Neural crest cell (in vitro differentiated cells): ENCODE data around the gene PIK3R5. TPM values are rescaled to one million over a fixed set of nuclear protein-coding genes. Genes with fewer than 3 reads are reported as not detected.

Experiments used
- DNase-seq: peaks from one replicate; pipeline ENCODE4 v3.0.0; 2021; ENCODE audit warnings: low read depth, mixed read lengths, low spot score
- H3K27ac Mint-ChIP-seq: one replicate; pipeline ENCODE4 v1.8.0; 2021; ENCODE audit warnings: mild to moderate bottlenecking, mixed read lengths; ENCODE audit not compliant: unreplicated experiment
- H3K27me3 Mint-ChIP-seq: 2 replicates; pipeline ENCODE4 v1.8.0; 2021; ENCODE audit warnings: low read depth, mild to moderate bottlenecking, mixed read lengths
- H3K36me3 Mint-ChIP-seq: 2 replicates; pipeline ENCODE4 v1.8.0; 2021; ENCODE audit warnings: low read depth, mild to moderate bottlenecking, mixed read lengths
- H3K4me1 Mint-ChIP-seq: 2 replicates; pipeline ENCODE4 v1.8.0; 2021; ENCODE audit warnings: mixed read lengths
- H3K4me3 Mint-ChIP-seq: one replicate; pipeline ENCODE4 v1.8.0; 2021; ENCODE audit warnings: mild to moderate bottlenecking, mixed read lengths
- H3K9me3 Mint-ChIP-seq: 2 replicates; pipeline ENCODE4 v1.8.0; 2021; ENCODE audit warnings: mixed read lengths
- total RNA-seq: library from RNA; stranded (reverse); gene quantifications from 2 replicates; pipeline ENCODE4 v1.2.1, GENCODE V29; 2021
- TF ChIP-seq, protein P1 (sequence below): fragments of 200-600 bp; sonication (generic); conservative IDR thresholded peaks from 2 replicates; pipeline ENCODE4 v1.5.0; 2021; ENCODE audit warnings: antibody characterized with exemption, mild to moderate bottlenecking

PIK3R5 gene
- total RNA-seq, 1 donor from 2014 or later: 1.4 TPM

DNA sequence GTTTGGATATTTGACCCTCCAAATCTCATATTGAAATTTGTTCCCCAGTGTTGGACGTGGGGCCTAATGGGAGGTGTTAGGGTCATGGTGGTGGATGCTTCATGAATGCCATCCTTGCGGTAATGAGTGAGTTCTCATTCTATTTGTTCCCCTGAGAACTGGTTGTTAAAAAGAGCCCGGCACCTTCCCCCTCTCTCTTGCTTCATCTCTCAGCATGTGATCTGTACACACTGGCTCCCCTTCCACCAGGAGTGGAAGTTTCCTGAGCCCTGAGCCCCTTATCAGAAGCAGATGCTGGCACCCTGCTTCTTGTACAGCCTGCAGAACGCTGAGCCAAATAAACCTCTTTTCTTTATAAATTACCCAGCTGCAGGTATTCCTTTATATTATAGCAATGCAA is 123.7 kb downstream of the PIK3R5 start:
- Mint-ChIP-seq H3K27ac (no peak overlapping the region), H3K4me3 (no peak overlapping the region), H3K9me3 (peaks cover 10% of the 10 kb centered on the region), H3K4me1 (peaks cover 20% of the 10 kb centered on the region), H3K27me3 (no peaks in the 10 kb centered on the region), H3K36me3 (no peaks in the 10 kb centered on the region)
- no peak for DNase-seq
- TF ChIP-seq, protein P1, sequence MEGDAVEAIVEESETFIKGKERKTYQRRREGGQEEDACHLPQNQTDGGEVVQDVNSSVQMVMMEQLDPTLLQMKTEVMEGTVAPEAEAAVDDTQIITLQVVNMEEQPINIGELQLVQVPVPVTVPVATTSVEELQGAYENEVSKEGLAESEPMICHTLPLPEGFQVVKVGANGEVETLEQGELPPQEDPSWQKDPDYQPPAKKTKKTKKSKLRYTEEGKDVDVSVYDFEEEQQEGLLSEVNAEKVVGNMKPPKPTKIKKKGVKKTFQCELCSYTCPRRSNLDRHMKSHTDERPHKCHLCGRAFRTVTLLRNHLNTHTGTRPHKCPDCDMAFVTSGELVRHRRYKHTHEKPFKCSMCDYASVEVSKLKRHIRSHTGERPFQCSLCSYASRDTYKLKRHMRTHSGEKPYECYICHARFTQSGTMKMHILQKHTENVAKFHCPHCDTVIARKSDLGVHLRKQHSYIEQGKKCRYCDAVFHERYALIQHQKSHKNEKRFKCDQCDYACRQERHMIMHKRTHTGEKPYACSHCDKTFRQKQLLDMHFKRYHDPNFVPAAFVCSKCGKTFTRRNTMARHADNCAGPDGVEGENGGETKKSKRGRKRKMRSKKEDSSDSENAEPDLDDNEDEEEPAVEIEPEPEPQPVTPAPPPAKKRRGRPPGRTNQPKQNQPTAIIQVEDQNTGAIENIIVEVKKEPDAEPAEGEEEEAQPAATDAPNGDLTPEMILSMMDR: no peak

DNA sequence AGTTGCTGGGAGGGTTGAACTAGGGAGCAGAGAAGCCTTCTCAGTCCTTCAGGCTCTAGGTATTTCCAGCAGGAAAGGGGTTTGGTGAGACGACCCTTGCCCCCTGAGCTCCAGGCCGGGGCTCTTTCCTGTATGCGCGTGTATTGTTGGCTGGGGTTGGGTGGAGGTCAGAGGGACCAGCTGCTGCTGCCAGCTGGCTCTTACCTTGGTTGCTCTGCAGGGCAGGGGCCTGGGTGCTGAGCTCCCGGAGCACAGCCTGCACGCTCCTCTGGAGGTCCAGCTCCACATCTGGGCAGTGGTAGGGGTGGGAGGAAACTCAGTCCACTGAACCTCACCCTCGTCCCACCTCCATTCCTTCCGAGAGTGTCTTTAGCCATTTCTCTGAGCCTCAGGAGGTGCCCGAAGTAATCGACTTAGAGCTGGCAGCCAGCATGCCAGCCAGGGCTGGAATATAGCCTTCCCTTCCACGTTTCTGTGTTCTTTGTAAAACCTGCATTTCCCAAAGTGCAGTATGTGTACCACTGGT is 126.0 kb downstream of the PIK3R5 start:
- Mint-ChIP-seq H3K4me1 (peaks cover 16% of the 10 kb centered on the region), H3K36me3 (no peaks in the 10 kb centered on the region), H3K4me3 (no peak overlapping the region), H3K27ac (no peak overlapping the region), H3K27me3 (no peaks in the 10 kb centered on the region), H3K9me3 (peaks cover 3% of the 10 kb centered on the region)
- TF ChIP-seq, protein P1: no peak
- DNase-seq: no peak

DNA sequence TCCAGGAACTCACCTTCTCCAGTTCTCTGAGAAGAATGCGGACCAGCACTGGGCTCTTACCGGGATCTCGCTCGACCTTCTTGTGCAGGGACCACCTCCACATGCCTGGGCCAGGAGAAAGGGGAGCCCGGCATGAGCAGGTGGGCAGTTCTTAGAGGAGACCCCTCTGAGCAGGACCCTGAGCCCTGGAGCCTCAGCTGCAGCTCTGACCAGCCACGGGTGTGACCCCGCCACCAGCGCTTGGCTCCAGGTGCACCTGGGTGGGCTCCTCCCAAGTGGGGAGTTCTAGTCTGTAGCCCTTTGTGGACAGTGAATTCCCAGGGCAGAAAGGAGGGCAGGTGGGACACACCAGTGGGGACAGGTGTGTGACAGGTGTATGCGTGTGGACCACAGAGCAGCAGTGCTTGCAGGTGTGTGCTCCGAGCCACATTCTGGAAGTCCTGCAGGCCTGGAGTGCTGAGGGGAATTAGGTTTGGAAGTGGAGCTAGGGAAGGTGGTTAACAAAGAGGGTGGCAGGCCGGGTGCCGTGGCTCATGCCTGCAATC is 126.9 kb downstream of the PIK3R5 start:
- no peak for DNase-seq
- Mint-ChIP-seq H3K36me3 (no peaks in the 10 kb centered on the region), H3K27me3 (no peaks in the 10 kb centered on the region), H3K4me3 (no peak overlapping the region), H3K27ac (no peak overlapping the region), H3K9me3 (peaks cover 3% of the 10 kb centered on the region), H3K4me1 (peaks cover 13% of the 10 kb centered on the region)
- TF ChIP-seq, protein P1: no peak

DNA sequence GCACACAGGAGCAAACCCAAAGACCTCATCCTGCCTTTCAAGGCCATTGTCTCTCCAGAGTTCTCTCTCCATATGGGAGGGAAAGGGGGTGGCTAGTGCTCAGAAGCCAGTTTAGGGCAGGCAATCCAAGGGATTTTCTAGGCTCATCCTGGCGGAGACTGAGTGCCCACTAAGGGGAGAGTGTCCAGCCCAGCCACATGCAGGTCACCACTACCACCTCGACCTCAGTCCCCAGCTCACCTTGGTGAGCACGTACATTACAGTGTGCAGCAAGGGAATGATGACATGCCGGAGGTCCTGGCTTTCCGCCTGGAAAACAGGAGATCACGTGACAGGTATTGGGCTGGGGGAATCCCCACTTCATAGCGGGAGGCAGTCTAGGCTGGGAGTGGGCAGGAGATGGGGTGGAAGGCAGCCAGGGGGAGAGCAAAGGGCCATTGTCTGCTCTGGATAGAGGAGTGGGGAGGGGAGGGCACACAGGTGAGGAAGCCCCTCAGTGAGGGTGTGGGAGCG is 127.9 kb downstream of the PIK3R5 start:
- Mint-ChIP-seq H3K36me3 (no peaks in the 10 kb centered on the region), H3K9me3 (peaks cover 3% of the 10 kb centered on the region), H3K27me3 (no peaks in the 10 kb centered on the region), H3K27ac (no peak overlapping the region), H3K4me3 (no peak overlapping the region), H3K4me1 (peaks cover 6% of the 10 kb centered on the region)
- no peak for DNase-seq
- TF ChIP-seq, protein P1: no peak

DNA sequence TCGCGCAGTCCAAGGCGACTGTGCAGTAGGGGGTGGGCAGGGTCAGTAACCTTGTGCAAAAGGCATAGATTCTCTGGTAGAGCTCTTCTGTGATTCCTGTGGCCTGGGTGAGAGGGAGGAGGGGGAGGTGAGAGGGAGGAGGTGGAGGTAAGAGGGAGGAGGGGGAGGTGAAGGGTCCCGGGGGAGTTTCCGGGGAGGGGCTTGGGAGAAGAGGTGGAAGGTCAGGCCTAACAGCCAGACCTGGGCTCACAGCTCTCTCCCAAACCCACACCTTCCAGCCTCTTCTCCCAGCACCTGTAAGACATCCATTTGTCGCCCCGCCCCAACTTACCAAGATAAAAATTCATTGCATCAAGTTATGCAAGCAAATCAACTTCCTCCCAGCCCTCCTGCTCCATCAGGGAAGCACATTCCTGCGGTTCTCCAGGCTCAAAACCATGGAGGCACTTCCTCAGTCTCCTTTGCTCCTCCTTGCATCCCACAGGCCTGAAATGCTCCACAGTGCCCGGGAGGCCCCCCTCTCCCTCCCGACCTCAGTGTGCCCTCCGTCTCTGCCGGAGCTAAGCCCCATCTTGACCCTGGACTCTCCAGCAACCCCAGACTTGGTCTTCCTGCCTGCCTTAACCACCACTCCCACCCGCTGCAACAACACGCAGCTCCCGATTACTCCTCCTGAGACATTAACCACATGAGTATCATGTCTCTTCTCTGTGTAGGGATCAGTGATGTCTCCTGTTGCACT is 128.5 kb downstream of the PIK3R5 start:
- H3K36me3 Mint-ChIP-seq: no peaks in the 10 kb centered on the region
- H3K9me3 Mint-ChIP-seq: peaks cover 3% of the 10 kb centered on the region
- no peaks in the 10 kb centered on the region for H3K27me3 Mint-ChIP-seq
- no peak overlapping the region for H3K27ac Mint-ChIP-seq
- DNase-seq: no peak
- H3K4me1 Mint-ChIP-seq: peaks cover 6% of the 10 kb centered on the region
- no peak overlapping the region for H3K4me3 Mint-ChIP-seq
- TF ChIP-seq, protein P1: no peak
